Measurements from ENCODE around the gene STAB1. TPM values are rescaled to one million over a fixed set of nuclear protein-coding genes. Genes with fewer than 3 reads are reported as not detected.

The STAB1 gene
- total and polyA plus RNA-seq, 2 of the 8 experiments (the other 6 are each of a cell fraction or from before 2014, with no cell fraction given): 1.0 to 1.9 TPM

DNA sequence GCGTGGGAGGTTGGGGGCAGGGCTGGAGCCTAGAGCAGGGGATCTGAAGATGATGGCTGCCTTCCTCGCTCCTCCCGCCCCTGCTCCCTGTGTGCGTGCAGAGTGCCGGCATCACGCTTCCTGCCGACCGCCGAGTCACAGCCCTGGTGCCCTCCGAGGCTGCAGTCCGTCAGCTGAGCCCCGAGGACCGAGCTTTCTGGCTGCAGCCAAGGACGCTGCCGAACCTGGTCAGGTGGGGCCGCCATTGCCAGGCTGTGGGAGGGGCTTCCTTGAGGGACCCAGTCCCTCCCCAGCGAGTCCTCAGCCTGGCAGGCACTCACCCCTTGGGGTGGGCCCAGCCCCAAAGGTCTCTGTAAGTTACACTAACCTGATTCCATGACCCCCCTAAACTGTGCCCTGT lies 17.6 kb downstream of the STAB1 start:
- Histone ChIP-seq H3K79me2 (ENCODE audit: control insufficient read depth in 1 of 2, insufficient read depth in 2 of 2, low read length in 2 of 2) (no peaks in the 10 kb centered on the region), H3K14ac (ENCODE audit: insufficient read length) (no peak overlapping the region), H4K8ac (ENCODE audit: extremely low read depth, insufficient read depth, low read length) (peak overlapping the region; percentile 31; the same call in 1 of the 2 replicates), H3K4ac (replicated peaks; ENCODE audit: insufficient read length, low read depth, low read length) (no peak overlapping the region), H4K20me1 (replicated peaks in 1 of 2; ENCODE audit: control insufficient read depth in 1 of 2, insufficient read depth in 2 of 2, low read length in 2 of 2) (peaks cover 0 to 1% of the 10 kb centered on the region in 2 experiments), H3K23ac (ENCODE audit: insufficient read length) (no peak overlapping the region), H3K18ac (ENCODE audit: extremely low read depth, low read length) (no peak overlapping the region), H3K4me1 (replicated peaks in 1 of 4; ENCODE audit: control insufficient read depth in 3 of 4, insufficient read depth in 4 of 4, low read length in 3 of 4) (peaks cover 0 to 4% (median 0%) of the 10 kb centered on the region in 4 experiments; a peak in 1 of 7 replicates), H3K9ac (replicated peaks in 1 of 4; ENCODE audit: extremely low read depth in 1 of 4, low read depth in 3 of 4, low read length in 3 of 4) (no peak overlapping the region), H2BK15ac (ENCODE audit: low read length) (0 out of 2 replicates have a peak overlapping the region, but pooled peaks have one; percentile 61), H3K23me2 (ENCODE audit: low read depth, low read length) (no peaks in the 10 kb centered on the region), H2AK5ac (ENCODE audit: low read depth, low read length) (no peak overlapping the region), H2BK120ac (replicated peaks; ENCODE audit: low read depth, low read length) (no peak overlapping the region), H2BK5ac (ENCODE audit: low read depth, low read length) (no peak overlapping the region), H2BK20ac (ENCODE audit: low read length) (no peak overlapping the region), H2BK12ac (ENCODE audit: low read depth, low read length) (no peak overlapping the region), H3K4me3 (ENCODE audit: extremely low read depth in 1 of 4, insufficient read depth in 2 of 4, low read depth in 3 of 4, low read length in 4 of 4) (no peak overlapping the region), H3K56ac (replicated peaks; ENCODE audit: insufficient read length, low read depth, low read length) (no peak overlapping the region), H4K5ac (ENCODE audit: insufficient read length, low read depth, low read length) (no peak overlapping the region), H3K79me1 (ENCODE audit: low read depth, low read length) (no peaks in the 10 kb centered on the region), H3K9me3 (ENCODE audit: insufficient read depth in 2 of 2, low read depth in 1 of 2, low read length in 1 of 2) (no peaks in the 10 kb centered on the region), H3K27me3 (replicated peaks in 1 of 4; ENCODE audit: control insufficient read depth in 3 of 4, extremely low read depth in 1 of 4, insufficient read depth in 3 of 4, low read length in 3 of 4) (peaks cover 0 to 3% (median 1%) of the 10 kb centered on the region in 4 experiments; a peak in 4 of 7 replicates), H3K36me3 (ENCODE audit: control insufficient read depth in 2 of 4, insufficient read depth in 4 of 4, low read length in 3 of 4) (no peaks in the 10 kb centered on the region), H3K4me2 (ENCODE audit: insufficient read depth in 1 of 2, low read depth in 2 of 2, low read length in 2 of 2) (no peak overlapping the region), H3K27ac (ENCODE audit: low read depth, low read length) (no peak overlapping the region), H2AFZ (ENCODE audit: low read length) (0 out of 2 replicates have a peak overlapping the region, but pooled peaks have one; percentile 3), H4K91ac (replicated peaks; ENCODE audit: insufficient read length, low read length) (no peak overlapping the region)
- FAIRE-seq (no peak), DNase-seq (ENCODE audit: low read depth in 1 of 2, low spot score in 2 of 2) (no peak)
- POLR2A ChIA-PET (ENCODE audit: partially characterized antibody): interaction anchor here (0.6 to 4.1 kb wide), 5 partner anchors 11 to 90 kb away, joined by 3 to 16 read pairs (median 3); no protein-coding TSS in a partner anchor
- WGBS, 2 experiments (ENCODE audit: extremely low coverage in 1 of 2, insufficient coverage in 1 of 2, insufficient read length in 1 of 2, insufficient replicate concordance in 2 of 2, low coverage in 1 of 2, low lambda C conversion rate in 2 of 2, missing lambda C conversion rate in 1 of 2): 87% methylated on average over 17 of the region's 17 CpGs; no CpG with 5 or more reads in 1 of the 2 experiments
- CTCF ChIA-PET (ENCODE audit: partially characterized antibody): interaction anchor here (0.8 to 2.7 kb wide), 6 partner anchors 10 to 65 kb away, joined by 3 to 12 read pairs (median 4); partner anchors contain the start of gene STAB1
